ENCODE measurements around the gene MMP24. TPM values are rescaled to one million over a fixed set of nuclear protein-coding genes. Genes with fewer than 3 reads are reported as not detected.

Gene MMP24
- total RNA-seq, 2 experiments from 2014 or later, result not detected

DNA sequence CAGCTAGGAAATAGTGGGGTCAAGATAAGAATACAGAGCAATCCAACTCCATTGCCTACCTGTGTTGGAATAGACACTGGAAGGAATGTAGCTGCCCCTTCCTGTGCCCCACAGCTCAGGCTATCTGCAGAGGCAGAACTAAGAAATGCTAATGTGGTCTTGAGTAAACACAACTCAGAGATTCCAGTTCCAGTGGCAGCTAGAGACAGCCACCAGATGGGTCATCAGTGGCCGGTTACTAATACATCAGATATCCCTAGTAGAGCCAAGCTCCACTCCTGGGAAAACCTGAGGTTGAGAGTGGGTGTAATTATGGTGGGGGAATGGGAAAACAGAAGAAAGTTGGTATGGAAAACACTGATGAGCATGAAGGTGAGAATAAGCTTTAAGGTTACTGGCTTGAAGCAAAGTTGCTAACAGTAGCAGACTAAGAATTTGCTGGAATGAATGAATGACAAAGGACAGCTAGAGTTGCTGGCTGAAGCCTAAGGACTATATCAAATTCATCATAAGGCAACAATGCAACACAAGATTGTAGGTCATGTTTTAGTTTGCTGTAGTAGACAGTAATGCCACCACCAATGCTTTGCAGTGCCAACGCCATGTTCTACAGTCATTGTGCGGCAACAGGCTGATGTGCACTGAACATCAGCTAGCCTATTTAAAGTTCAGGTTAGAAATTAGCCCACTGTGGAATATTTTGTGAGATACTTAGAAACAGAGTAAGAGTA is 94.1 kb downstream of the MMP24 start:
- Histone ChIP-seq H3K36me3 (ENCODE audit: insufficient read depth, low read length) (no peaks in the 10 kb centered on the region), H3K9me3 (ENCODE audit: low read length) (no peaks in the 10 kb centered on the region), H3K4me3 (ENCODE audit: low read depth, low read length, poor library complexity, severe bottlenecking) (no peak overlapping the region), H2AFZ (ENCODE audit: low read length) (no peak overlapping the region), H3K4me1 (ENCODE audit: insufficient read depth, low read length, poor library complexity, severe bottlenecking) (no peaks in the 10 kb centered on the region), H3K79me2 (ENCODE audit: insufficient read depth, low read depth, low read length) (no peaks in the 10 kb centered on the region), H3K27ac (ENCODE audit: low read depth, low read length, poor library complexity, severe bottlenecking) (no peak overlapping the region), H4K20me1 (ENCODE audit: insufficient read depth, low read length) (no peaks in the 10 kb centered on the region), H3K4me2 (ENCODE audit: low read length) (no peak overlapping the region), H3K9me2 (ENCODE audit: insufficient read depth, low read length) (no peaks in the 10 kb centered on the region)
- DNase-seq (ENCODE audit: low spot score), result no peak
- no TSS peak for BruUV-seq (replicated peaks)
- ChIA-PET POLR2A (interaction anchor here (0.5 to 0.7 kb wide), 3 partner anchors 15 to 75 kb away, joined by 3 read pairs; no protein-coding TSS in a partner anchor), CTCF (ENCODE audit: unreplicated experiment) (no interaction called here)
- intact Hi-C loops (cut with micrococcal nuclease; ENCODE audit: unreplicated experiment), result no loop called here
- no peak for TF ChIP-seq EZH2phosphoT487 (IDR thresholded peaks at IDR 0.05; ENCODE audit: borderline replicate concordance, low read depth, low read length)
- TF ChIP-seq, protein P1, sequence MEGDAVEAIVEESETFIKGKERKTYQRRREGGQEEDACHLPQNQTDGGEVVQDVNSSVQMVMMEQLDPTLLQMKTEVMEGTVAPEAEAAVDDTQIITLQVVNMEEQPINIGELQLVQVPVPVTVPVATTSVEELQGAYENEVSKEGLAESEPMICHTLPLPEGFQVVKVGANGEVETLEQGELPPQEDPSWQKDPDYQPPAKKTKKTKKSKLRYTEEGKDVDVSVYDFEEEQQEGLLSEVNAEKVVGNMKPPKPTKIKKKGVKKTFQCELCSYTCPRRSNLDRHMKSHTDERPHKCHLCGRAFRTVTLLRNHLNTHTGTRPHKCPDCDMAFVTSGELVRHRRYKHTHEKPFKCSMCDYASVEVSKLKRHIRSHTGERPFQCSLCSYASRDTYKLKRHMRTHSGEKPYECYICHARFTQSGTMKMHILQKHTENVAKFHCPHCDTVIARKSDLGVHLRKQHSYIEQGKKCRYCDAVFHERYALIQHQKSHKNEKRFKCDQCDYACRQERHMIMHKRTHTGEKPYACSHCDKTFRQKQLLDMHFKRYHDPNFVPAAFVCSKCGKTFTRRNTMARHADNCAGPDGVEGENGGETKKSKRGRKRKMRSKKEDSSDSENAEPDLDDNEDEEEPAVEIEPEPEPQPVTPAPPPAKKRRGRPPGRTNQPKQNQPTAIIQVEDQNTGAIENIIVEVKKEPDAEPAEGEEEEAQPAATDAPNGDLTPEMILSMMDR (conservative IDR thresholded peaks at IDR 0.05; ENCODE audit: low read length), result no peak

DNA sequence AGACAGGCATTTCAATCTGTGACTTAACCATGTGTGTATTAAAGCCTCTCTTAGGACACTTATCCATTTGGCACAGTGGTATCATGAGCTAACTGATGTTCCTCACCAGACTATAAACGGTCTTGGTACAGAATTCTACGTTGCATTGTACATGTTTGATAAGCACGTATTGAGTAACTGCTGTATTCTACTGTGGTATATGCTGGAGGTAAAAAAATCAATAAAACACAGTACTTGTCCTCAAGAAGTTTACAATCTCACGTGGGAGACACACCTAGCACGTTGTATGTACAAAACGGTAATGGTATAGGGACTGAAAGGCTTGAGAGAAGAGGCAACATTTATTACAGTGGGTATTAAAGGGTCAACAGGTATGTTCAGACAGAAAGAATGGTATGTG is 98.9 kb downstream of the MMP24 start:
- H3K79me2 ChIP-seq (ENCODE audit: insufficient read depth, low read depth, low read length), result no peaks in the 10 kb centered on the region
- ChIA-PET POLR2A (no interaction called here), CTCF (ENCODE audit: unreplicated experiment) (no interaction called here)
- H3K9me3 ChIP-seq (ENCODE audit: low read length), result no peaks in the 10 kb centered on the region
- no peak for TF ChIP-seq EZH2phosphoT487 (IDR thresholded peaks at IDR 0.05; ENCODE audit: borderline replicate concordance, low read depth, low read length)
- TF ChIP-seq, protein P1 (conservative IDR thresholded peaks at IDR 0.05; ENCODE audit: low read length), result no peak
- no peaks in the 10 kb centered on the region for H3K9me2 ChIP-seq (ENCODE audit: insufficient read depth, low read length)
- H4K20me1 ChIP-seq (ENCODE audit: insufficient read depth, low read length), result no peaks in the 10 kb centered on the region
- H3K36me3 ChIP-seq (ENCODE audit: insufficient read depth, low read length), result 0 out of 2 replicates have a peak, but pooled peaks cover 5% of the 10 kb centered on the region
- no TSS peak for BruUV-seq (replicated peaks)
- no peak overlapping the region for H3K27ac ChIP-seq (ENCODE audit: low read depth, low read length, poor library complexity, severe bottlenecking)
- no peaks in the 10 kb centered on the region for H3K4me1 ChIP-seq (ENCODE audit: insufficient read depth, low read length, poor library complexity, severe bottlenecking)
- no peak overlapping the region for H2AFZ ChIP-seq (ENCODE audit: low read length)
- DNase-seq (ENCODE audit: low spot score), result no peak
- H3K4me2 ChIP-seq (ENCODE audit: low read length), result no peak overlapping the region
- intact Hi-C loops (cut with micrococcal nuclease; ENCODE audit: unreplicated experiment), result no loop called here
- H3K4me3 ChIP-seq (ENCODE audit: low read depth, low read length, poor library complexity, severe bottlenecking), result no peak overlapping the region

DNA sequence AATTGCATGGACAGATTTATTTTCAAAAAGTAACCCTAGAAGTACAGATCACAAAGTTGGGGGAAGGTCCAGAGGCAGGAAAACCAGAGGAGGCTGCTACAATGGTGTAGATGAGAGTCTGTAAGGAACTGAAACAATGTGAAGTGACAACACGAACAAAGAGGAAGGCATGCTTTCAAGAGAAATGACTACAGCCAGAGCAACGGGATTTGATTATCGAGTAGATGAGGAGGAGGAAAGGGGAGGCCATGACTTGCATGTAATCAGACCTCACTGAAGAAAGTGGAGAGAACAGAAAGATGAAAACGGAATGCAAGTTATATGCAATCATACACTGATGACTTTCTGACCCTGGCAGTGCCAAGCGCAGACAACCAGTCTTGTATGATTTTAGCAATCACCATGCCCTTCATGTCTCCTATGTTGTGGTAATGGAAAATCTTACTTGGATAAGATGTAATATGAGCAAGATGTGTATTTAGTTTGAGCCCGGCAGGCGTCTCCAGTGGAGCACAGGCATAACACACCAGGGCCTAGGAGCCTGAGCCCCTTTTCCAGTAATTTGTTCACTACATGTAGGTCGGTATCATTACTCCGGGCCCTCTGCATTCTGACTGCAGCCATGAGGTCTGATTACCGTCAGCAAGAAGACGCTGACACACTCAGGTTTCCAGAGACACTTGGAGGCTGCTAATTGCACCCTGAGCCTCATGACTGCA is 99.7 kb downstream of the MMP24 start:
- Histone ChIP-seq H2AFZ (ENCODE audit: low read length) (no peak overlapping the region), H3K4me1 (ENCODE audit: insufficient read depth, low read length, poor library complexity, severe bottlenecking) (no peaks in the 10 kb centered on the region), H3K9me2 (ENCODE audit: insufficient read depth, low read length) (no peaks in the 10 kb centered on the region), H4K20me1 (ENCODE audit: insufficient read depth, low read length) (no peaks in the 10 kb centered on the region), H3K4me2 (ENCODE audit: low read length) (no peak overlapping the region), H3K79me2 (ENCODE audit: insufficient read depth, low read depth, low read length) (no peaks in the 10 kb centered on the region), H3K27ac (ENCODE audit: low read depth, low read length, poor library complexity, severe bottlenecking) (no peak overlapping the region), H3K4me3 (ENCODE audit: low read depth, low read length, poor library complexity, severe bottlenecking) (no peak overlapping the region), H3K9me3 (ENCODE audit: low read length) (no peaks in the 10 kb centered on the region), H3K36me3 (ENCODE audit: insufficient read depth, low read length) (0 out of 2 replicates have a peak, but pooled peaks cover 5% of the 10 kb centered on the region)
- CTCF ChIA-PET (ENCODE audit: unreplicated experiment), result no interaction called here
- TF ChIP-seq, protein P1 (conservative IDR thresholded peaks at IDR 0.05; ENCODE audit: low read length), result no peak
- TF ChIP-seq EZH2phosphoT487 (IDR thresholded peaks at IDR 0.05; ENCODE audit: borderline replicate concordance, low read depth, low read length), result no peak
- intact Hi-C loops (cut with micrococcal nuclease; ENCODE audit: unreplicated experiment), result no loop called here
- DNase-seq (ENCODE audit: low spot score), result no peak
- BruUV-seq (replicated peaks), result no TSS peak
- POLR2A ChIA-PET, result no interaction called here
